HepG2 (cell line): Measurements from ENCODE around the gene QRSL1.

Source experiments
- SNRNP70 ChIP-seq: fragments of 200-400 bp; formaldehyde crosslinking; IDR thresholded peaks from 2 replicates; pipeline ENCODE4 v1.6.1; 2017; ENCODE audit warnings: mild to moderate bottlenecking, low read depth, low read length, moderate library complexity
- TF ChIP-seq, protein P1 (sequence below): sonication (generic); formaldehyde crosslinking; IDR thresholded peaks from 2 replicates; pipeline ENCODE4 v1.4.0; 2020; ENCODE audit warnings: missing genetic modification reagents
- TF ChIP-seq, protein P2 (sequence below): sonication (generic); formaldehyde crosslinking; IDR thresholded peaks from 2 replicates; pipeline ENCODE4 v1.5.0; 2020; ENCODE audit warnings: mild to moderate bottlenecking, missing genetic modification reagents, moderate library complexity

DNA sequence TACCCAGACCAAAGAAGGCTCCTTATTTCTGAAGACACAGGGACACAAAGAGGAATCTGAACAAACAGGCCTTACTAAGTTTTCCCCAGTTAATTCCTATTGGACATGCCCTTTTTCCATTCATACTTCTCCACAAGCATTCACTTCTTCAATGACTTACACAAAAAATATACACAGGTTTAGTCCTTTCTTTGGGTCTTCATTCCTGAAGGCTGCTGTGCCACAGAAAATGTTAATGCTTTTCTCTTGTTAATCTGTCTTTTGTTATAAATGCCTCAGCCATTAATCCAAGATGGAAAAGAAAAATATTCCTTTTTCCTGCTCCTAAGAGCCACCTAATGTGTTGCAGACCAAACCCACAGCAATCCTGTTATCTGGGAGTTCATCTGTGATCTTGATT is 71.2 kb downstream of the QRSL1 start:
- TF ChIP-seq SNRNP70 = no peak
- TF ChIP-seq, protein P1, sequence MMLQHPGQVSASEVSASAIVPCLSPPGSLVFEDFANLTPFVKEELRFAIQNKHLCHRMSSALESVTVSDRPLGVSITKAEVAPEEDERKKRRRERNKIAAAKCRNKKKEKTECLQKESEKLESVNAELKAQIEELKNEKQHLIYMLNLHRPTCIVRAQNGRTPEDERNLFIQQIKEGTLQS (CRISPR knock-in tag) = no peak
- TF ChIP-seq, protein P2, sequence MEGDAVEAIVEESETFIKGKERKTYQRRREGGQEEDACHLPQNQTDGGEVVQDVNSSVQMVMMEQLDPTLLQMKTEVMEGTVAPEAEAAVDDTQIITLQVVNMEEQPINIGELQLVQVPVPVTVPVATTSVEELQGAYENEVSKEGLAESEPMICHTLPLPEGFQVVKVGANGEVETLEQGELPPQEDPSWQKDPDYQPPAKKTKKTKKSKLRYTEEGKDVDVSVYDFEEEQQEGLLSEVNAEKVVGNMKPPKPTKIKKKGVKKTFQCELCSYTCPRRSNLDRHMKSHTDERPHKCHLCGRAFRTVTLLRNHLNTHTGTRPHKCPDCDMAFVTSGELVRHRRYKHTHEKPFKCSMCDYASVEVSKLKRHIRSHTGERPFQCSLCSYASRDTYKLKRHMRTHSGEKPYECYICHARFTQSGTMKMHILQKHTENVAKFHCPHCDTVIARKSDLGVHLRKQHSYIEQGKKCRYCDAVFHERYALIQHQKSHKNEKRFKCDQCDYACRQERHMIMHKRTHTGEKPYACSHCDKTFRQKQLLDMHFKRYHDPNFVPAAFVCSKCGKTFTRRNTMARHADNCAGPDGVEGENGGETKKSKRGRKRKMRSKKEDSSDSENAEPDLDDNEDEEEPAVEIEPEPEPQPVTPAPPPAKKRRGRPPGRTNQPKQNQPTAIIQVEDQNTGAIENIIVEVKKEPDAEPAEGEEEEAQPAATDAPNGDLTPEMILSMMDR = no peak
